Astrocyte of the spinal cord (primary cell): ENCODE results near the gene FGD3.

Experiments
- DNase-seq: peaks from one replicate; pipeline ENCODE4 v3.0.0; 2011; ENCODE audit warnings: low read depth, low spot score
- H3K4me3 ChIP-seq: 2 replicates; pipeline ENCODE4 v1.5.1; 2011; ENCODE audit warnings: low read depth, mild to moderate bottlenecking, low read length, moderate library complexity
- in situ Hi-C: cut with HindIII; loops from 2 replicates; pipeline ENCODE4 v1.10.0; 2017; ENCODE audit warnings: low sequenced_read_pairs
- TF ChIP-seq, protein P1 (sequence below): IDR thresholded peaks from 2 replicates; pipeline ENCODE4 v1.5.1; 2012; ENCODE audit warnings: low read depth, mild to moderate bottlenecking, low read length, inconsistent platforms

The FGD3 gene

DNA sequence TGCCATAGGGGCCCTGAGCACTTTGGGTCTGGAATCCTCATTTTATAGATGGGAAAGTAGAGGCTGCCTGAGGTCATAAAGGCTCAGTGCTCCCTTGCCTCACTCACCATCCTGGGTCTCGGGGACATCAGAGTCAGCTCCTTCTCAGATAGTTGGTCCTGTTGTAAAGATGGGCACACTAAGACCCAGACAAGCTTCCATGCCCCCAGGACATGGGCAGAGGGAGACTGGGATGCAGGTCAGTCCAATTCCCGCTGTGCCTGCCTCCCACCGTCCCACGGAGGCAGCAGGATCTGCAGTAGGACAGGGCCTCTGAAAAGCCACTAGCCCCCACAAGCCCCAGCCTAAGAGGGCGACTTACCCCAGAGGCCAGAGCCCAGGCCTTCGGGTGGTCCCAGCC is 92.1 kb downstream of the FGD3 start:
- in situ Hi-C loops = no loop called here
- no peak for DNase-seq

DNA sequence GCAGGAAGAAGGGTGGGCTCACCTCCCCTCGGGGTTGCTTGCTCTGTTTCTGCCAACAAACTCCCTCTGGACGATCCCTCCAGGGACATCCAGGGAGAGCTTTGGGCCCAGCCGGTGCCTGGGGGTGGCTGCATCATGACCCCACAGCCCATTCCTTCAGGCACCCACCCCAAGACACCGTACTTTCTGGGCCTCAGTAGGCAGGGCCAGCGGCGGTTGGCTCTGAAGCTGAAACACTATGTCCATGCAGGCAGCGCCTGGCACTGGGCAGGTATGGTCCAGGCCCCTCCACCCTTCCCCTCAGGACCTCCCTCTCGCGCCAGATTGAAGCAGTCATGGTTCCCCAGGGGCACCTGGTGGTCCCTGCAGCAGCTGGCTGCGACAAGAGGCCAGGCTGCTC is 92.7 kb downstream of the FGD3 start:
- TF ChIP-seq, protein P1, sequence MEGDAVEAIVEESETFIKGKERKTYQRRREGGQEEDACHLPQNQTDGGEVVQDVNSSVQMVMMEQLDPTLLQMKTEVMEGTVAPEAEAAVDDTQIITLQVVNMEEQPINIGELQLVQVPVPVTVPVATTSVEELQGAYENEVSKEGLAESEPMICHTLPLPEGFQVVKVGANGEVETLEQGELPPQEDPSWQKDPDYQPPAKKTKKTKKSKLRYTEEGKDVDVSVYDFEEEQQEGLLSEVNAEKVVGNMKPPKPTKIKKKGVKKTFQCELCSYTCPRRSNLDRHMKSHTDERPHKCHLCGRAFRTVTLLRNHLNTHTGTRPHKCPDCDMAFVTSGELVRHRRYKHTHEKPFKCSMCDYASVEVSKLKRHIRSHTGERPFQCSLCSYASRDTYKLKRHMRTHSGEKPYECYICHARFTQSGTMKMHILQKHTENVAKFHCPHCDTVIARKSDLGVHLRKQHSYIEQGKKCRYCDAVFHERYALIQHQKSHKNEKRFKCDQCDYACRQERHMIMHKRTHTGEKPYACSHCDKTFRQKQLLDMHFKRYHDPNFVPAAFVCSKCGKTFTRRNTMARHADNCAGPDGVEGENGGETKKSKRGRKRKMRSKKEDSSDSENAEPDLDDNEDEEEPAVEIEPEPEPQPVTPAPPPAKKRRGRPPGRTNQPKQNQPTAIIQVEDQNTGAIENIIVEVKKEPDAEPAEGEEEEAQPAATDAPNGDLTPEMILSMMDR = no peak
- in situ Hi-C loops = no loop called here

More for the DNA sequence above, 92.1 kb downstream of the FGD3 start:
- H3K4me3 ChIP-seq = no peak overlapping the region
- TF ChIP-seq, protein P1 = no peak

DNA sequence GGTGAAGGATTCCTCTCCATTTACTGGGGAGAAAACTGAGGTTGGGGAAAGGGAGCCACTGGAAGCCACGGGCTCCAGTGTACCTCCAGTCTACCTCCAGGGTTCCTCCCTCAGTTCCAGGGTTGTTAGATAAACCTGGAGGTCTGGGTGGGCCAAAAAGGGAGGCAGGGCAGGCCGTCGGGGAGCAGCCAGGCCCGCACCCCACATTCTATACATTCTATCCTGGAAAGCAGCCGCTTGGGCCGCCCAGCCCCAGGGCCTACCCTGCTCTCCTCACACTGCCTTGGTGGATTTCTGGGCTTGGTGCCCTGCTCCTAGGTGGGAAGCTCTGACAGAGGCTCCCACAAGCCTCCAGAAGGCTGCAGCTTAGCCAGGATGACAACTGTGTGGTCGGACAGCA is 93.1 kb downstream of the FGD3 start:
- no peak overlapping the region for H3K4me3 ChIP-seq
- no peak for DNase-seq
- TF ChIP-seq, protein P1 = no peak
- in situ Hi-C loops = no loop called here

More for the DNA sequence above, 92.7 kb downstream of the FGD3 start:
- H3K4me3 ChIP-seq = no peak overlapping the region
- DNase-seq = no peak

DNA sequence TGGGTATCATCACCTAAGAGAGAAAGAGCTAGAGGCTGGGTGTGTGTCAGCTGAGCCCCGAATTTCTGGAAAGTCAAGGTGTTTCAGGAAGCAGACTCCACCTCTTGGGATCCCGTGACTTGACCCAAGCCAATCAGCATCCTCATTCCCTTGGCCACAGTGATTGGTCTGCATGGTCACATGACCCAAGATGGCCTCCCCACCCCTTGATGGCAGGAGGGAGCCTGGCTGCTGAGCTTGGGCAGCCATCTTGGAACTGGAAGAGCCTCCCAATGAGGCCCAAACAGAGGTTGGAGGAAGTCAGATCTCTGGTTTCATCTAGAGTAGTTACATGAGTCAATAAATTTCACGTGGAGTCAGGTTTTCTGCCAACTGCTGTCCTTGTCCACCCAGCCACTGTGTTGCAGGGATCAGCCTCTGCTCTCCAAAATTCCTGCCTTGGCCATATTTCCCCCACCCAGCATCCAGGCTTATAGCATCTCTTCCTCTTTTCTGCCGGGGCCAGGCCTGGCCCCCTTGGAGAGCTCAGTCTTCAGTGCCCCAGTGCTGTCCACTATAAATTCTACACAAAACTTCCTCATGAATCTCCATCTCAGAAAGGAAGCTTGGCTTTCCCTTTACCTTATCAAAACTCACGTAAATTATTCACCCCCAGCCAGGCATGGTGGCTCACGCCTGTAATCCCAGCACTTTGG is 93.9 kb downstream of the FGD3 start:
- H3K4me3 ChIP-seq = no peak overlapping the region
- in situ Hi-C loops = no loop called here
- TF ChIP-seq, protein P1 = no peak
- DNase-seq = no peak

DNA sequence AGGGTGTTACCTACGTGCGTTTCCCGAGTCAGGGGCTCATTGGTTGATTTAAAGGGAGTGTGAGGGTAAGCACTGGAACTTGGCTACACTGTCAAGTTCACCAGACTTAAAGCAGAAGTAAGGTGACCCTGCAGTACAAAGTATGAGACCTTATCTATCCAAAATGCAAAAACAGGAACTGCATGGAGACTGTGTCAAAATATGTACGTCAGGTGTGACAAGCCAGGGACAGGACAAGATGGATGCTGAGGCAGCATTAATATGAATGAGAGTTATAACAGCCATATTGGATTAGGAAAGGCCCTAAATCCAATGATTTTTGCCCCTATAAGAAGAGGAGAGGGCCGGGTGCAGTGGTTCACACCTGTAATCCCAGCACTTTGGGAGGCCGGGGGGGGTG is 95.8 kb downstream of the FGD3 start:
- DNase-seq = no peak
- TF ChIP-seq, protein P1 = no peak
- H3K4me3 ChIP-seq = no peak overlapping the region
- in situ Hi-C loops = no loop called here

DNA sequence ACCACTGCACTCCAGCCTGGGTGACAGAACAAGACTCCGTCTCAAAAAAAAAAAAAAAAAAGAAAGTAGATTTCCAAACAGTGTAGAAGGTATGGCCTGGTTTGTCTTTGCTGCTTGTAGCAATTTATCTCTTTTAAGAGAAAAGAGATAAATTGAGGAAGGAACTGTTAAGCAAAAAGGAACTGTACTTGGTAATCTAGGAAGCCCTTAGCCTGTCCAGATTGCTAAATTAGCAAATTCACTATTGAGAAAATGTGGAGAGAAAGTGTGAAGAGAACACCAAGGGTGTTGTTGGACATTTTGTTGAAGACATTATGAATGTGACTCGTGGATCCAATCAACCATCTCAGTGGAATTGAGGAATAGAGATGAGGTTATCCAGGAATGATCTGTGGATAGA is 98.2 kb downstream of the FGD3 start:
- H3K4me3 ChIP-seq = no peak overlapping the region
- no peak for DNase-seq
- in situ Hi-C loops = no loop called here
- TF ChIP-seq, protein P1 = no peak
